C4-2B (cell line): ENCODE data around the gene RAMP3.

ENCODE experiments used
- ZFX ChIP-seq: fragments of 450-650 bp; IDR thresholded peaks from 2 replicates; pipeline ENCODE4 v1.6.1; 2017
- TF ChIP-seq, protein P1 (sequence below): fragments of 450-650 bp; conservative IDR thresholded peaks from 2 replicates; pipeline ENCODE4 v1.5.1; 2017; ENCODE audit warnings: mild to moderate bottlenecking

DNA sequence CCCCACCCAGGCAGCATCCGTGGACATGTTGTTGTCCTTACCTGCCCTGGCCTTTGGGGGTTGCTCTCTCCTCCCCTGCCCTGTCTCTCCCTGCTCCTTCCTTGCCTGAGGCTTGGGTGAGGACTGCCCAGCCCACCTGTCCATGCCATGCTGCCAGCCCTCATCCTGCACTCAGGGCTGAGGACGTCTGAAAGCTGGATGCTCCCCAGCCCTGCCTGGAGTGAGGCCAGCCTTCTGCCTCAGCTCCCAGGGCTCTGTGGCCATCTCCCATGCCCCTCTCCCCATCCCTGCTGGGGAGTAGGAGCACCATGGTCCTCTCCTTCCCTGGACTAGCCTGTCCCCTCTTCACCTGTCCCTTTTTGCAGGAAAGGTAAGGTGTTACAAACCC is 68.4 kb downstream of the RAMP3 start:
- TF ChIP-seq, protein P1, sequence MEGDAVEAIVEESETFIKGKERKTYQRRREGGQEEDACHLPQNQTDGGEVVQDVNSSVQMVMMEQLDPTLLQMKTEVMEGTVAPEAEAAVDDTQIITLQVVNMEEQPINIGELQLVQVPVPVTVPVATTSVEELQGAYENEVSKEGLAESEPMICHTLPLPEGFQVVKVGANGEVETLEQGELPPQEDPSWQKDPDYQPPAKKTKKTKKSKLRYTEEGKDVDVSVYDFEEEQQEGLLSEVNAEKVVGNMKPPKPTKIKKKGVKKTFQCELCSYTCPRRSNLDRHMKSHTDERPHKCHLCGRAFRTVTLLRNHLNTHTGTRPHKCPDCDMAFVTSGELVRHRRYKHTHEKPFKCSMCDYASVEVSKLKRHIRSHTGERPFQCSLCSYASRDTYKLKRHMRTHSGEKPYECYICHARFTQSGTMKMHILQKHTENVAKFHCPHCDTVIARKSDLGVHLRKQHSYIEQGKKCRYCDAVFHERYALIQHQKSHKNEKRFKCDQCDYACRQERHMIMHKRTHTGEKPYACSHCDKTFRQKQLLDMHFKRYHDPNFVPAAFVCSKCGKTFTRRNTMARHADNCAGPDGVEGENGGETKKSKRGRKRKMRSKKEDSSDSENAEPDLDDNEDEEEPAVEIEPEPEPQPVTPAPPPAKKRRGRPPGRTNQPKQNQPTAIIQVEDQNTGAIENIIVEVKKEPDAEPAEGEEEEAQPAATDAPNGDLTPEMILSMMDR = no peak
- no peak for TF ChIP-seq ZFX
